HG03103 (cell line): Measurements from ENCODE around the gene CCDC50.

Experiments
- ATAC-seq: cut with Tn5 transposase; IDR thresholded peaks from one replicate; pipeline ENCODE4 v1.9.1; 2021; ENCODE audit warnings: low read depth; ENCODE audit not compliant: unreplicated experiment

CCDC50 gene

DNA sequence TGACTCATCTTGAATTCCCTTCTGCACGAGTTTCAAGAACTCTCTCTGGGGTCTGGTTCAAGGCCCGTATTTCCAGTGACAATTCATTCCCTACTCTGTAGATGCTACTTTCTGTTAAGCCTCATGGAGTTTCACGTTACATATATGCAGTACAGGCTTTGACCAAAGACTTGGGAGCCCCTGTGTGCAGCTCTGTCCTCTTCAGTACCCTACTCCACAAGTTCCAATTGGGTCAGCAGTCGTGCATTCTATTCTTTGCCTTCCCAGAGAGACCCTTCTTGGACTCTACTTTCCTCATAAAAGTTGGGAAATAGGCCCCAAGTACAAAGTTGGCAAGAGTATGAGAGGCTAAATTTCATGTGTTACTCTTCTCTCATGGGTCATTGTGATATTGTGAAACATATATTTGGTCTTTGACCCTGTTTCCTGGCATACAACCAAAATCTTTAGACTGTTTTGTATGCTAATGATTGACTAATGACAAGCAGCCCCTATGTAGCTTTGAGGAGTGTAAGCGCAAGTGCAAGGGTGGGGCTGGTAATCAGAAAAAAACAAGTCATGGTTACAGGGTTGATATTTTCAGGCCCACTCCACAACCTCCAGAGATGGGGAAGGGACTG, 15.0 kb upstream of the CCDC50 start:
- no peak for ATAC-seq

DNA sequence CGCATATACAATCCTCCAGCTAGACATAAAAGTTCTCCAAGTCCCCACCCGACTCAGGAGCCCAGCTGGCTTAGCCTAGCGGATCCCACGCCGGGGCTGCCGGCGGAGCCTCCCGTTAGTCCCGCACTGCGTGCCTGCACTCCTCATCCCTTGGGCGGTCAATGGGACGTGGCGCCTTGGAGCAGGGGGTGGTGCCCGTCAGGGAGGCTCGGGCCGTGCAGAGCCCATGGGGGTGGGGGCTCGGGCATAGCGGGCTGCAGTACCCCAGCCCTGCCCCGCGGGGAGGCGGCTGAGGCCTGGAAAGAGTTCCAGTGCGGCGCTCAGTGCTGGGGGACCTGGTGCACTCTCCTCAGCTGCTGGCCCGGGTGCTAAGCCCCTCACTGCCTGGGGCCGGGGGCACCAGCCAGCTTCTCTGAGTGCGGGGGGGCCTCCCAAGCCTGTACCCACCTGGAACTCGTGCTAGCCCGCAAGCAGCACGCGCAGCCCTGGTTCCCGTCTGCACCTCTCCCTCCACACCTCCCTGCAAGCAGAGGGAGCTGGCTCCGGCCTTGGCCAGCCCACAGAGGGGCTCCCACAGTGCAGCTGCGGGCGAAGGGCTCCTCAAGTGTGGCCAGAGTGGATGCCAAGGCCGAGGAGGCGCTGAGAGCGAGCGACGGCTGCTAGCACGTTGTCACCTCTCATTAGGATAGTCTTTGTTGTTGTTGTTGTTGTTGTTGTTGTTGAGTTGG, 12.2 kb upstream of the CCDC50 start:
- no peak for ATAC-seq

DNA sequence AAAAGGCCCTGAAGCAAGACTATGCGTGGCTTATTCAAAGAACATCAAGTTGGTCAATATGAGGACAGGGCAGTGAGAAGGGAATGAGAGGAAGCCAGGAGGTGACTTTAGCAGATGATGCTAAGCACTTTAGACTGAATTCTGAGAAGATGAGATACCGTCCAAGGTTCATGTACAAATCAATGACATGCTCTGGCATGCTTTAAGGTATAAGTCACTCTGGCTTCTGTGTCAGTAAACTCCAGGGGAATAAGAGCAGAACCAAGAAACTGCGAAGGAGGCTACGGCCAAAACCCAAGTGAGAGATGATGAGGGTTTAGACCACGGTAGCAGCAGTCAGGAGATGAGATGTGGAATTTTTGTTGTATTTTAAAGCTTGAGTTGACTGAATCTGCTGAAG, 8.9 kb upstream of the CCDC50 start:
- ATAC-seq = no peak

DNA sequence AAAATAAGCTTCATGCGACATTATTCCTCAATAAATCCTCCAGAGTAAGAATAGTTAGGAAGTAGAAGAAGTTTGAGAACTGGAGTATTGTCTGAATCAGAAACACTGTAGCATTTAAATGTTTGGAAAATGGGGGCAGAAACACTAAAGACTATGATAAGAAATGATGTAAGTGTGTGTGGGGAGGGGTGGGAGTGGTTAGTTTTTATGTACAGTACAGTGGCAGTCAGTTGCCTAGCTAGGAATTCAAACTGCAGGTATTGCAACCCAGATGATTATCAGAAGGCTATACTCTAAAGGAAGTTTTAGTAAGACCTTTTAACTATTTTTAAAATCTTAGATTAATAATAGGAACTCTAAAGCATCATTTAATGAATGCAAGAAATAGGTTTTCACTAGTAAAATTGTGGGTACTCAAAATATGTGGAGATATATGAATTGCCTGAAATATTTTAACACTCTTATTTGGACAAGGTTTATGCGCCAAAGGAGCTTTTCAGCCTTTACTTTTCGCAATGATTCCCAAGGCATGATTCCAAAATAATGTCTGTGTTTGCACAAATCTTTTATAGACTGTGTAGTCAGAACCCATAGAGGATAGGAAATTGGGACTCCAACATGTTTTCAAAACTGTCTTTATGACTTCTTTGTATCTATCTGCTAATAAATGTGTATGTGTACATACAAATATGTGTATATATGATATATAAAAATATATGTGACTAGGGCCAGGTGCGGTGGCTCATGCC, 8.0 kb upstream of the CCDC50 start:
- ATAC-seq = no peak

DNA sequence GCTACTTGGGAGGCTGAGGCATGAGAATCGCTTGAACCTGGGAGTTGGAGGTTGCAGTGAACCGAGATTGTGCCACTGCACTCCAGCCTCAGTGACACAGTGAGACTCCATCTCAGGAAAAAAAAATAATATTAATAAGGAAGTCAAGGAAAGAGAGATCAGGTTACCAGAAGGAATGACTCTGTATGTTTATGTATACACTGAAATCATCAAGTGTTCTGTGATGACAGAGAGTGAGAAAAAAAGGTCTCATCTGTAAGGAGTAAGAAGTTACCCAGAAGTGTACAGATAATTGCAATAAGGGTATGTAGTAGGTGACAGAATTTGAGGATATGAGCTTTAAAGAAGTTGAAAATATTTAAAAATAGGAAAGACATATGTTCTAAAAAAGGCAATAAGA, 4.3 kb upstream of the CCDC50 start:
- no peak for ATAC-seq

DNA sequence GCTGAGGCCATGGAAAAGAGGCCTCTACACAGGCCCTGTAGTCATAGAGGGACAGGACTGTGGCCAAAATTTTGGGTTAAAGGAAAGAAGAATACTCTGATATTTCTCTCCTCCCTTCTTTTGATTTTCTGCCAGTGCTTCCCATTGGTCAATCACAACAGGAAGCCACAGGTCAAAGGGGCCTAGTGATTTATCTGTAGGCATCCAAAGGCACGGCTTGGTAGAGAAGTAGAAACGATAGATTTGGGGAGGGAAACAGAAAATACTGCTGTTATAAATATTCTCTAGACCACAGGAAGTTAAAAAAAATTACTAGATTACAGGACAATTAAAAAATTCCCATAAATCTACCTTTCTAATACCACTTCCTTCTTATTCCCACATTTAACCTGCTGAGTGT, 1.7 kb upstream of the CCDC50 start:
- no peak for ATAC-seq

DNA sequence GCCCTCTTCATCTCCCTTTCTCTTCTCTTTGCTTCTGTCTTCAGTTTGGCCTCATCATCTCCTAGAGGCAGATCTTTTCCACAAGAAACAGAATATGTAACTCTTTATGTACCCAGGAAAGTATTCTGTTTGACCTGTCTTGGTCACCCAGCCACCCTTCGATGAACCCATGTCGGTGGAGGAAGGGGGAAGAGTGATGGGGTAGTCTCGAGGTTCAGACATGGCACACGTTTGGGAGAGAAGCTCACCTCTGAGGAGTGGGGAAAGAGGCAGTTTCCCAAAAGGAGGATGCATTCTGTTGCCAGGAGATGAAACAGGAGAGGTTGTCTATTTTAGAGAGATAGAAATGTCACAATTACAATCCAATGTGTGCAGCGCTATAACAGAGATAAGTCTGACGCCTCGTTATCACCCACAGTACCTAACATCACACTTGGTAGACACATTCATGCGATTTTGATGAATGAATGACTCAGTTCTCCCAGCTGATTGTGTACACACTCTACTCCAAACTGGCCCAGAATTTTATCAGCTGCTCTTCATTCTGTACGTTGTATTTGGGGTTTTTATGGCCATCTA, 722 bp upstream of the CCDC50 start:
- no peak for ATAC-seq

DNA sequence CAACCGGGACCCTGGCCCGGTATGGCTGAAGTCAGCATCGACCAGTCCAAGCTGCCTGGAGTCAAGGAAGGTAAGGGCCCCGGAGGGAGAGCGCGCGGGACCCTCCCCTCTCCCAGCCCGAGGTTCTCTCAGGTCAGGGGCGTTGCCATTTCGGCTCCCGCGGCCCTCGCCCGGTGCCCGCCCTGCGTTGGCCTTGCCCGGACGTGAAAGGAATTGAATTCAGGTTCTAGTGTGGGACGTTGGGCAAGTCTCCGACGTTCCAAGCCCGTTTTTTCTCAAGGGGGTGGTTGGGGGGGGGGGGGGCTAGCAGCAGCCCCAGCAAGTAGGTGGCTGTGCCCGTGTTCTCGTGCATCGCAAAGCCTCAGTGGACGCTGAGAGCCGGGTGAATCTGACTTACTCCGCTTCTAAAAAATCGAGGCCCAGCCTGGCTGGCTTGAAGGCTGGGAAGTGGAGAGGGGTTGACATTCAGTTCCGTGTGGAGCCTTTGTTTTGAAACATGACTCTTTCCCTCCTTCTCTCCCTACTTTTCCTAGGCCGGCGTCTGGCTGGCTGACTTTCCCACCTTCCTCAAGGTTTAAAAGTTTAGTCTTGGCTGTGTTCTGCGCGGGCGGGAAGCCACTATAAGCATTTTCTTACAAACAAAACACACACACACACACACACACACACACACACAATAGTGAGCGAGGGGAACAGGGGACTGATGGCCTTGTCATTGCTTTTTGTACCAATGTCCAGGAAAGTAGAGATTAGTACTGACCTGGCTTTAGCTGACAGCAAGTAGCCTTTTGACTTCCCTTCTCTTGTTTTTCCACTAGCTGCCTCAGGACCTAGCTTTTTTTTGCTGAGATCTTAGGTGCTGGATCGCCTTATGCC, 698 bp downstream of the CCDC50 start, which contains the start of gene UTS2B:
Gene UTS2B, minus strand, starts transcription at position 873 of the 876 bp plus-strand sequence. CDS start 48,337 bp downstream, outside the sequence.
- ATAC-seq = peak; percentile 18

DNA sequence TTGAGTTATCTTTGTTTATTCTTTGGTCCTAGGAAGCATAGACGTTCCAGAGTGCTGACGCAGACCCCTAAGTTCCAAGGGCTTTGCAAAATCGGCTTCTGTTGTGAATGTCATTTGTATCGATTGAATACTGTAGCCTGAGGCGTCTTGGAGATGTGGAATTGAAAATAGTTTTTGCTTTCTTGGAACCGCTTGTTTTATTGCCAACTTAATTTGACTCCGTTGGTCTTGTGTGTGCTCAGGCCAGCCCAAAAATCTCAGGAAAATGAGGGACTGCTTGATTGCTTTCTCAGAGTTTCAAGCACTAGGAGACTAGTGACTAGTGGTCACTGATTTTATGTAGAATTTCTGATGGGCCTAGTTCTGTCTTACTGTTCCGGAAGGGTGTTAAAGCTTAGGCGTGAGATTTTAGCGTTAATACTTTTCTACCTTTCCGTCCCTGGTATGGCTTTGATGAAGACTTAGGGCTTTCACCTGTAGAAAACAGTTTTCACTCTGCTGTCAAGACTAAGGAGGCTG, 1.4 kb downstream of the CCDC50 start:
- ATAC-seq = no peak

DNA sequence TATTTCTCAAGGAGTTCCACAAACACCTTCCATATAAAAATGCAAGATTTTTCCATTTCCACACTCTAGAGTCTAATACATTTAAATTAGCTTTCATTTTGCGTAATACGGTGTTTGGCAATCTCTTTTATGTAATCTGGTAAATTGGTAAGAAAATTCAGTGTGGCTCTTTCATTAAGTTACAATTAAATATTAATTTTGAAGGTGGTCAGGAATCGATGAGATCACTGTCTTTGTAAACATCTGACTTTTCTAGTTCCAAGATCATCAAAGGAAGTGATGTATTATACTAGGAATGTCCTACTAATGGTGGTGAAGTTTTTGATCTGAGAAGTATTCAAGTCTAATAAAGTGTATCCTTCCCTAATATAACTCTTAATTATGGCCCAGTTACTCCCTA, 2.2 kb downstream of the CCDC50 start:
- ATAC-seq = no peak

DNA sequence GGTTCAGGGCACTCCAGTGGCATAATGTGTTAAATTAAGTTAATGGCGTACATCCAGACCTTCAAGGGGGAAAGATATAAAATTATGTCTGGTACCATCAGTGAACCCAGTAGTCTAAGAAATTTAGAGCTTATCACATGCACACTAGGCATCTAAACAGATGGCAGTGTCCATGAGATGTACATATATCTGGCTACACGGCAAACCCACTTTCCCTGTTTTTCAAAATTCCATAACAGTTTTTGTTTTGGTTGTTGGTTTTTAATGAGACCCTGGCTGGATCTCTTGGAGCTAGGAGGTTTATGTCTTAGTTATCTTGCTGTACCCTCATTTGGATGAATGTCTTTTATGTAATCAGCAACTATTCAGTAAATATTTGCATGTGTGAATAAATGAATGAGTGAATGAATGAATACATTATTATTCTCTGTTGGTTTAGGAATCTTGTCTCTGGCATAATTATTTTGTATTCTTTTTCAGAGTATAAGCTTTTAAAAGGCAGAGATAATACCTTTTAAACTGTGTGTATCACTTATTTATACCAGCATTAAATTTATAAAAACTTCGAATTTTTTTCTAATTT, 4.2 kb downstream of the CCDC50 start:
- no peak for ATAC-seq

DNA sequence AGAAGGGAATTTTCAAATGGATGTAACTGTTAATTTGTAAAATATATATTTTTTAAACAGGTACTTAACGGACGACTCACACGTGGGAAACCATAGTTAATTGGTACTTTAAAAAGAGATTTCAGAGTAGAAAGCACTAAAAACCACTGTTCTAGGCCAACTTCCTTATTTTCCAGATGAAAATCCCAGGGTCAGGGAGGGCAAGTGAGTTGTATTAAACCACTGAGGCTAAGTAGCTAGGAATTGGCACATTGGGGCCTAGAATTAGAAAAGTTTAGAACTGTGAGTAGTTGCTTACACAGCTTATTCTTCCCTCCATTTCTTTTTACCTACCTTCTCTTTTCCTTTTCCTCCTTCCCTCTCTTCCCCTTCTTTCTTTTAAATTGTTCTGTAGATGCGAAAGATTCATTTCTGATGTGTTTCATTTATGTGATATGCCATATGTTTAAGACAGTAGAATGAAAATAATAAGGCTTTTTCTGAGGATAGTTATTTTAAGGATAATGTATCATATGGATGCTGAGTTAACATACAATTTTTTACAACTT, 5.2 kb downstream of the CCDC50 start:
- no peak for ATAC-seq

DNA sequence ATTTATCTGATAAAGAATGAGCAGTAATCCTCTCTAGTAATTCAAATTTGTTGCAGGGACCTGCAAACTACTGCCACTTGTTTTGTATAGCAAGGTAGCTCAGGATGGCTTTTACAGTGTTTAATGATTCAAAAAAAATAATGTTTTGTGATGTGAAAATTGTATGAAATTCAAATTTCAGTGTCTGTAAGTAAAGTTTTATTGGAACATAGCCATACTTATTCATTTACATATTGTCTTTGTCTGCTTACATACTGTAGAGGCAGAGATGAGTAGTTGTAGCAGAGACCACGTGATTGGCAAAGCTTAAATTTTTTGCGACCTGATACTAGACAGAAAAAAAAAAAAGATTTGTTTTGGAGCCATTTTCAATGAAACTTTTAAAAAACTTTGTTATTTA, 7.6 kb downstream of the CCDC50 start:
- ATAC-seq = peak; percentile 40

DNA sequence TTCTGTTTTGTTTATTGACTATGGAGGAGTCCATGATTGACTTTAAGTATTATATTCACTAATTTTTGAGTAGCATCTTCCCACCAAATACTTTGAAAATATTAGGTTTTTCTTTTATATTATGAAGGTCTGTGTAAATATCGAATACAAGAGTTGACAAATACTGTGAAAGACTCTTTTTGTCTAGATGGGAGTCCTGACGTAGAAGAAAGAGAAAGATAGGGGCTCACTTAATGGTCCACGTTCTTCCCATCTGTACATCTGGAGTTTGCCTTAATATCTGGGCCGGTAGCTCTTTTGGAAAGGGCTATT, 8.9 kb downstream of the CCDC50 start:
- no peak for ATAC-seq

DNA sequence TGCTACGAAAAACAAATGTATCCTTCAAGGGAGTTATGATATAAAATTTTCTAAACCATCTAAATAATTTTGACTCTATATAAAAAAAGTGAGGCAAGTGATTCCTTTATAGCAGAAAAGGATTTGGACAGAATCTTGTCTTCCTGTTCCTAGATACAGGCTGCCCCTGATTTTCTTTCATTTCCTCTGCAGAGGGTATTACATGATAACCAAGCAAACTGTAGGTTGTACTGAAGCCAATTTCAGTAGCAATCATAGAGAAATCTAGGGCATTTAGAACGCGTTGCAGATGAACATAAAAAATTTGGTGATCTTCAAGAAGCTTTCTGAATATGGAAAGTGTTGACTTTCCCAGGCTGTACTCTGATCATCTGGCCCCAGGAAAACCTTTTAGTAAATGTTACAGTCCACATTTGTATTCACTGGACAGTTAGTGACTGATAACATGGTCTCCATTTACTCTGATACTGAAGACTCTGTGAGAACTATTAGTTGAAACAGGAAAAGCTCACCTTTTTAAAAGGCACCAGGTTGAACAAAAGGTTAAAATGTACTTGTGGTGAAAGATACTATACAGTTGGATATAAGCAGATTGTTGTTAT, 10.2 kb downstream of the CCDC50 start:
- no peak for ATAC-seq

DNA sequence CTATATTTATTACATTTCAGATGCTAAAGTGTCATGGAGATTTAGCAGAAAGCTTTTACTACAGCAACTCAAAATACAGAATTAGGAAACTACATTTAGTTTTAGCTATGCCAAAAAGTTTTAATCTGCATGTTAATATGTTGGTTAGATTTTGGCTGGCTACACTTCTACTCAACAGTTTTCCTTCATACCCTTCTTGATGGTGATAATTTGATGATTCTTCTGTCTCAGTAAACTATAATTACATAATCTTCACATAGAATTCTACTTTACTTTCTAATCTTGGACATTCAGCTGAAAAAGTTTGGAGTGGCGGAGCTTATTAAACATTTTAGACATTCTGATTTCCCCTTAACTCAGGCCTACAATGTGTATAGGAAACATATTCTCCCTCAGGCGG, 11.2 kb downstream of the CCDC50 start:
- no peak for ATAC-seq

DNA sequence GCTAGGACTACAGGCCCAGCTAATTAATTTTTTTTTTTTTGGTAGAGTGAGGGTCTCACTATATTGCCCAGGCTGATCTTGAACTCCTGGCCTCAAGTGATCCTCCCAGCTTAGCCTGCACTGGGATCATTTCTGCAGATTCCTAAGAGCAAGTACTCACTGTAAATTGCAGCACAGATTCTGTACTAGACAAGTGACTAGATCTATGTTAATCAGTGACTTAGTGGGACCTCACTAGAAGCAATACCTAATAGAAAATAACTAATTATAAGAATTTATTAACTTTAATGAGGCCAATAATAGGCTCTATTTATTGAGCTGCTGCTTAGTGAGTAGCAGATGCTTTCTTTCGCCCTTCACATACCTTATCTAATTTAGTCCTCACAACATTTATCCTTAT, 11.8 kb downstream of the CCDC50 start:
- no peak for ATAC-seq

DNA sequence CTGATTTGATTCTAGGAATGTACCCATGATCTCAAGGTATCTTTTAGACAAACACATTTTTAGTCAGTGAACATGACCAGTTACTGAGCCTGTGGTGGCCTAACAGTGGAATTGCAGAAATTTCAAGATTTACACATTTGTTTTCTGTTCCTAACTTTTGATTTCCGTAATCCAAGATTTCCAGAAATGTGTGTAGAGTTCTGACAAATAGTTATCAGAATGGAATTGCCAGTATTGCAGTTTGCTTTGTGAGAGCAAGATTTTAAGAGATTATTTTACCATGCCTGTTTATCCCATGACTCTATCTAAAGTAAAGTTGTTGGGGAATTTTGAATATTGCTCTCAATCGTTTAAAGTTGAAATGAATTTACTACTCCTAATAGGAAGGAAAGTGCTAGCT, 12.8 kb downstream of the CCDC50 start:
- no peak for ATAC-seq

DNA sequence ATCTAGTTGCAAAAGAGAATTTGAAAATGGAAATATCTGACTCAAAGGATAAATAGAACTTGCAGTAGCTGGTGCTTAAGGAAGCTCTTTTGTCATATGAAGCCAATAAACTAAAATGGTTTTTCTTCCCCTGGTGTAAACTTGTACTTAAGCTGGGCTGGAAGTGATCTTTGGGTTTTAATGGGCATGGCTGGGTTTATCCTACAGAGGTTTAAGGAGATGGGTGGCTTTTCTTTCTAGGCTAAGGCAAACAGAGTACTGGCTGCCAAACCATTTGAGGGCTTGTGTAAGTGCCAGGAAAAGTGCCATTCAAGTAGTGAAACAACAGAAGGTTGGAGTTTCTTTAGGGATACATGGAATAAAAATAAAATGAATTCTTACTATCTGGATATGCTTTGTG, 13.2 kb downstream of the CCDC50 start:
- no peak for ATAC-seq
